Kidney (tissue), 14 donors: ENCODE data around the gene PTPRM. TPM values are rescaled to one million over a fixed set of nuclear protein-coding genes. Genes with fewer than 3 reads are reported as not detected.

Experiments used
- DNase-seq, 5 donors: peaks; one replicate each; pipeline ENCODE4 v3.0.0-alpha.2; 2013 to 2020
- FAIRE-seq: peaks from 2 replicates; lab custom pipeline; 2012; peaks lifted over from hg19 to GRCh38; lab: Jason Lieb, UNC
- H3K27ac ChIP-seq, 2 donors: one replicate each; pipeline ENCODE4 v1.7.0; 2013; ENCODE audit warnings: low read depth in 2 of 2, low read length in 2 of 2, inconsistent platforms in 1 of 2
- H3K27me3 ChIP-seq: one replicate; pipeline ENCODE4 v1.7.1; 2013; ENCODE audit warnings: low read length, inconsistent platforms; ENCODE audit not compliant: control insufficient read depth, insufficient read depth
- H3K36me3 ChIP-seq, 3 donors: one replicate each; pipeline versions ENCODE4 v1.7.0 to v1.7.1; 2013; ENCODE audit warnings: low read length in 3 of 3, control low read depth in 1 of 3, inconsistent platforms in 1 of 3; ENCODE audit not compliant: insufficient read depth in 3 of 3, control insufficient read depth in 2 of 3
- H3K4me1 ChIP-seq, 3 donors: one replicate each; pipeline versions ENCODE4 v1.7.0 to v1.7.1; 2013; ENCODE audit warnings: low read length in 3 of 3, inconsistent platforms in 1 of 3, low read depth in 1 of 3; ENCODE audit not compliant: control insufficient read depth in 2 of 3, insufficient read depth in 2 of 3
- H3K4me3 ChIP-seq, 3 donors: one replicate each; pipeline versions ENCODE4 v1.7.0 to v1.8.1; 2013; ENCODE audit warnings: low read length in 3 of 3, control low read depth in 1 of 3, inconsistent platforms in 1 of 3
- H3K9ac ChIP-seq, 3 donors: one replicate each; pipeline versions ENCODE4 v1.7.0 to v1.7.1; 2013; ENCODE audit warnings: low read length in 3 of 3, control low read depth in 1 of 3, inconsistent platforms in 1 of 3
- H3K9me3 ChIP-seq, 3 donors: one replicate each; pipeline versions ENCODE4 v1.7.0 to v1.7.1; 2013; ENCODE audit warnings: low read length in 3 of 3, control low read depth in 1 of 3, inconsistent platforms in 1 of 3; ENCODE audit not compliant: control insufficient read depth in 2 of 3, insufficient read depth in 1 of 3
- CTCF ChIP-seq: IDR thresholded peaks from 3 replicates; pipeline ENCODE4 v1.5.1; 2012; ENCODE audit warnings: mild to moderate bottlenecking, moderate library complexity, borderline replicate concordance; ENCODE audit not compliant: insufficient read depth; ENCODE audit errors: extremely low read depth
- intact Hi-C: fragments of 100-400 bp; cut with DNase I; formaldehyde crosslinking; loops from one replicate; pipeline ENCODE4 v1.11.1; 2022
- polyA plus RNA-seq: library from polyadenylated mRNA; stranded (reverse); fragments of 350-450 nt; fragmentation: Illumina TruSeq; extraction: RNeasy Lipid Tissue Mini Kit (QIAGEN cat#74804); gene quantifications from one replicate; pipeline ENCODE4 v1.2.3, GENCODE V29; 2014; ENCODE audit warnings: low read depth, low replicate concordance; ENCODE audit not compliant: insufficient read depth
- total RNA-seq: library from RNA; stranded (reverse); fragmentation: NEBNext Ultra II Directional; extraction: Animal tissue kit (Norgen Biotek cat#: 25700); gene quantifications from one replicate; pipeline ENCODE4 v1.2.1, GENCODE V29; 2021
- donor health status: control.
- donor health status: control.
- donor health status: control.
- donor health status: control.
- donor health status: control.
- donor health status: DM: yes; HTN: yes; CAD: no.
- donor health status: Normal renal cell carcinoma (clear cell type).

PTPRM gene
- total and polyA plus RNA-seq, 2 donors from 2014 or later, result 52.4 to 98.9 TPM

GRCh38 chr18:7726522-7726921 lies 159.4 kb downstream of the PTPRM start:
- intact Hi-C loops, result no loop called here
- Histone ChIP-seq H3K9ac (no peak overlapping the region), H3K36me3 (no peaks in the 10 kb centered on the region), H3K9me3 (no peaks in the 10 kb centered on the region), H3K27ac (no peak overlapping the region), H3K4me1 (peaks cover 0 to 16% (median 13%) of the 10 kb centered on the region in 3 donors), H3K4me3 (no peak overlapping the region), H3K27me3 (no peaks in the 10 kb centered on the region)
- no peak for TF ChIP-seq CTCF
- FAIRE-seq (no peak), DNase-seq (no peak)

- H3K27ac ChIP-seq, result no peak overlapping the region
- DNase-seq, result peak in 1 of 5 donors; percentile 9
- no peaks in the 10 kb centered on the region for H3K27me3 ChIP-seq
Observed at GRCh38 chr18:7727361-7728076, 160.4 kb downstream of the PTPRM start.

GRCh38 chr18:7728297-7728696 lies 161.2 kb downstream of the PTPRM start:
- intact Hi-C loops, result no loop called here
- no peak for TF ChIP-seq CTCF
- H3K36me3 ChIP-seq, result no peaks in the 10 kb centered on the region
- H3K9ac ChIP-seq, result no peak overlapping the region
- H3K4me3 ChIP-seq, result no peak overlapping the region
- no peaks in the 10 kb centered on the region for H3K27me3 ChIP-seq
- H3K27ac ChIP-seq, result peak overlapping the region in 1 of 2 donors; percentile 10
- no peaks in the 10 kb centered on the region for H3K9me3 ChIP-seq
- DNase-seq, result no peak
- H3K4me1 ChIP-seq, result peaks cover 0 to 15% (median 12%) of the 10 kb centered on the region in 3 donors
- FAIRE-seq, result no peak

More at GRCh38 chr18:7727361-7728076, 160.4 kb downstream of the PTPRM start:
- no peak for TF ChIP-seq CTCF
- Histone ChIP-seq H3K36me3 (no peaks in the 10 kb centered on the region), H3K4me1 (peaks cover 0 to 16% (median 13%) of the 10 kb centered on the region in 3 donors), H3K9me3 (no peaks in the 10 kb centered on the region), H3K9ac (no peak overlapping the region), H3K4me3 (no peak overlapping the region)
- intact Hi-C loops, result no loop called here
- no peak for FAIRE-seq
